GM19372 (cell line): ENCODE results near the gene SLC16A9.

Experiments used
- ATAC-seq: cut with Tn5 transposase; IDR thresholded peaks from one replicate; pipeline ENCODE4 v1.9.1; 2021; ENCODE audit warnings: mild to moderate bottlenecking, low read depth, moderate library complexity; ENCODE audit not compliant: unreplicated experiment

SLC16A9 gene

GRCh38 chr10:59720377-59720776 lies 10.7 kb upstream of the SLC16A9 start:
- ATAC-seq, result no peak

GRCh38 chr10:59719374-59719773 lies 9.7 kb upstream of the SLC16A9 start:
- no peak for ATAC-seq

GRCh38 chr10:59718257-59718656 lies 8.6 kb upstream of the SLC16A9 start:
- ATAC-seq, result no peak

GRCh38 chr10:59713196-59713821 lies 3.7 kb upstream of the SLC16A9 start:
- ATAC-seq, result no peak

GRCh38 chr10:59711871-59712494 lies 2.3 kb upstream of the SLC16A9 start:
- no peak for ATAC-seq

- peak; percentile 27 for ATAC-seq
Observed at GRCh38 chr10:59708816-59709394, 745 bp downstream of the SLC16A9 start.

GRCh38 chr10:59706851-59707797 lies 2.5 kb downstream of the SLC16A9 start:
- no peak for ATAC-seq

- no peak for ATAC-seq
Observed at GRCh38 chr10:59705931-59706330, 3.7 kb downstream of the SLC16A9 start.

- ATAC-seq, result no peak
Observed at GRCh38 chr10:59704630-59705029, 5.0 kb downstream of the SLC16A9 start.

GRCh38 chr10:59702347-59702746 lies 7.3 kb downstream of the SLC16A9 start:
- no peak for ATAC-seq

GRCh38 chr10:59700709-59701108 lies 8.9 kb downstream of the SLC16A9 start:
- no peak for ATAC-seq

GRCh38 chr10:59698326-59698725 lies 11.3 kb downstream of the SLC16A9 start:
- ATAC-seq, result no peak

- ATAC-seq, result no peak
Observed at GRCh38 chr10:59695637-59696036, 14.0 kb downstream of the SLC16A9 start.

GRCh38 chr10:59694936-59695335 lies 14.7 kb downstream of the SLC16A9 start:
- ATAC-seq, result no peak

- no peak for ATAC-seq
Observed at GRCh38 chr10:59692113-59692512, 17.5 kb downstream of the SLC16A9 start.

- no peak for ATAC-seq
Observed at GRCh38 chr10:59688921-59689351, 20.7 kb downstream of the SLC16A9 start.

- ATAC-seq, result no peak
Observed at GRCh38 chr10:59687657-59688056, 22.0 kb downstream of the SLC16A9 start.

- ATAC-seq, result no peak
Observed at GRCh38 chr10:59684006-59684405, 25.6 kb downstream of the SLC16A9 start.

- no peak for ATAC-seq
Observed at GRCh38 chr10:59682986-59683937, 26.4 kb downstream of the SLC16A9 start.

GRCh38 chr10:59680199-59680598 lies 29.5 kb downstream of the SLC16A9 start:
- no peak for ATAC-seq
